HCT116 (cell line): ENCODE data around the gene PCSK6. TPM values are rescaled to one million over a fixed set of nuclear protein-coding genes. Genes with fewer than 3 reads are reported as not detected.

Experiments used
- ATAC-seq: fragments of 200-7000 bp; cut with Tn5 transposase; 2 replicates; pipeline ENCODE4 v1.9.1; 2020; ENCODE audit warnings: mild to moderate bottlenecking, moderate library complexity
- BruUV-seq: library from RNA; stranded (reverse); fragments of 400-500 nt; replicated peaks from 2 replicates; lab custom pipeline; 2021; lab: Mats Ljungman, UMichigan
- CTCF ChIA-PET: fragments of 300-600 bp; sonication (Branson Sonifier 250); formaldehyde crosslinking; loops from one replicate; lab custom pipeline; 2021; ENCODE audit warnings: antibody characterized with exemption; lab: Charles Lee
- POLR2A ChIA-PET: fragments of 300-600, 350-600 bp; sonication (Branson Sonifier 250); formaldehyde crosslinking; loops from one replicate; lab custom pipeline; 2021; ENCODE audit warnings: antibody characterized with exemption; lab: Charles Lee
- RAD21 ChIA-PET, 2 experiments: fragments of 300-600 bp; sonication (Branson Sonifier 250); formaldehyde crosslinking; loops; one replicate each; lab custom pipeline; 2023; ENCODE audit warnings: low total read pairs in 2 of 2; ENCODE audit not compliant: uncharacterized antibody in 2 of 2, unreplicated experiment in 2 of 2, low non-redundant PET in 1 of 2; lab: Charles Lee
- DNase-seq: peaks from one replicate; pipeline ENCODE4 v3.0.0-alpha.2; 2010; ENCODE audit warnings: low read depth, low spot score
- H2AFZ ChIP-seq: fragments of 200-600 bp; shearing (Covaris generic), sonication (generic); 2 replicates; pipeline ENCODE4 v1.6.1; 2017; ENCODE audit warnings: low read depth, mixed run types, mixed read lengths, antibody characterized with exemption, low read length; ENCODE audit not compliant: poor library complexity, severe bottlenecking
- H3K27ac ChIP-seq: 2 replicates; pipeline ENCODE4 v1.5.1; 2012; ENCODE audit warnings: low read depth, low read length
- H3K27me3 ChIP-seq: fragments of 200-600 bp; sonication (generic); 2 replicates; pipeline ENCODE4 v1.6.1; 2016; ENCODE audit warnings: mixed run types, low read length, mixed read lengths; ENCODE audit not compliant: insufficient read depth
- H3K36me3 ChIP-seq, 2 experiments: fragments of 200-500 bp in 1 of 2; fragments of 200-600 bp in 1 of 2; sonication (Bioruptor generic) in 1 of 2; sonication (generic) in 1 of 2; 2 replicates each; pipeline versions ENCODE4 v1.5.1 to v1.6.1; 2014 to 2016; ENCODE audit warnings: low read length in 2 of 2, inconsistent platforms in 1 of 2, mixed read lengths in 1 of 2, mixed run types in 1 of 2; ENCODE audit not compliant: insufficient read depth in 2 of 2, control insufficient read depth in 1 of 2
- H3K4me1 ChIP-seq, 2 experiments: fragments of 200-600 bp in 1 of 2; sonication (generic) in 1 of 2; 2 replicates each; pipeline versions ENCODE4 v1.5.1 to v1.6.1; 2012 to 2017; ENCODE audit warnings: low read length in 2 of 2, inconsistent platforms in 1 of 2, mild to moderate bottlenecking in 1 of 2, mixed read lengths in 1 of 2, mixed run types in 1 of 2, moderate library complexity in 1 of 2; ENCODE audit not compliant: insufficient read depth in 2 of 2, control insufficient read depth in 1 of 2
- H3K4me2 ChIP-seq: fragments of 200-600 bp; sonication (generic); 2 replicates; pipeline ENCODE4 v1.6.1; 2017; ENCODE audit warnings: mixed run types, low read length, mixed read lengths
- H3K4me3 ChIP-seq, 2 experiments: fragments of 200-600 bp in 1 of 2; sonication (generic) in 1 of 2; replicated peaks in 1 of 2; 2 replicates each; pipeline ENCODE4 v1.5.1; 2011 to 2016; ENCODE audit warnings: low read length in 2 of 2, control low read depth in 1 of 2, low read depth in 1 of 2, mild to moderate bottlenecking in 1 of 2, mixed read lengths in 1 of 2, mixed run types in 1 of 2
- H3K79me2 ChIP-seq: fragments of 200-600 bp; sonication (generic); 2 replicates; pipeline ENCODE4 v1.6.1; 2017; ENCODE audit warnings: mild to moderate bottlenecking, mixed run types, low read length, moderate library complexity, mixed read lengths; ENCODE audit not compliant: insufficient read depth
- H3K9ac ChIP-seq: fragments of 200-600 bp; sonication (generic); 2 replicates; pipeline ENCODE4 v1.6.1; 2016; ENCODE audit warnings: low read length, mixed read lengths
- H3K9me2 ChIP-seq: fragments of 200-600 bp; sonication (generic), shearing (Covaris generic); 2 replicates; pipeline ENCODE4 v1.6.1; 2017; ENCODE audit warnings: mixed run types, mild to moderate bottlenecking, moderate library complexity; ENCODE audit not compliant: insufficient read depth
- H3K9me3 ChIP-seq, 2 experiments: fragments of 200-500 bp in 1 of 2; fragments of 200-600 bp in 1 of 2; sonication (Bioruptor generic) in 1 of 2; sonication (generic) in 1 of 2; 2 replicates each; pipeline ENCODE4 v1.6.1; 2014 to 2017; ENCODE audit warnings: low read length in 2 of 2, mixed read lengths in 2 of 2, inconsistent platforms in 1 of 2, low read depth in 1 of 2, mild to moderate bottlenecking in 1 of 2, mixed run types in 1 of 2, moderate library complexity in 1 of 2; ENCODE audit not compliant: control insufficient read depth in 1 of 2, insufficient read depth in 1 of 2
- H4K20me1 ChIP-seq: fragments of 200-600 bp; sonication (generic), shearing (Covaris generic); 2 replicates; pipeline ENCODE4 v1.6.1; 2017; ENCODE audit warnings: mixed run types, mild to moderate bottlenecking, moderate library complexity; ENCODE audit not compliant: insufficient read depth
- CBX3 ChIP-seq: IDR thresholded peaks from 2 replicates; pipeline ENCODE4 v1.6.1; 2012; ENCODE audit warnings: low read depth
- CEBPB ChIP-seq: IDR thresholded peaks from 2 replicates; pipeline ENCODE4 v1.6.1; 2012; ENCODE audit warnings: low read depth
- EGR1 ChIP-seq: IDR thresholded peaks from 2 replicates; pipeline ENCODE4 v1.6.1; 2012; ENCODE audit warnings: low read depth
- ELF1 ChIP-seq: IDR thresholded peaks from 2 replicates; pipeline ENCODE4 v1.6.1; 2012; ENCODE audit warnings: low read depth, borderline replicate concordance
- EZH2 ChIP-seq: fragments of 200-600 bp; sonication (generic); IDR thresholded peaks from 2 replicates; pipeline ENCODE4 v1.6.1; 2017; ENCODE audit warnings: antibody characterized with exemption, mixed run types
- EZH2phosphoT487 ChIP-seq: fragments of 200-600 bp; IDR thresholded peaks from 2 replicates; pipeline ENCODE4 v1.6.1; 2018; ENCODE audit warnings: antibody characterized with exemption, borderline replicate concordance
- JUND ChIP-seq: IDR thresholded peaks from 2 replicates; pipeline ENCODE4 v1.6.1; 2012
- POLR2AphosphoS5 ChIP-seq: IDR thresholded peaks from 2 replicates; pipeline ENCODE4 v1.6.1; 2011; ENCODE audit warnings: mild to moderate bottlenecking, low read depth, low read length, moderate library complexity
- RAD21 ChIP-seq: IDR thresholded peaks from 2 replicates; pipeline ENCODE4 v1.6.1; 2012; ENCODE audit warnings: low read depth, mild to moderate bottlenecking
- SIN3A ChIP-seq: IDR thresholded peaks from 2 replicates; pipeline ENCODE4 v1.6.1; 2012; ENCODE audit warnings: low read depth
- SP1 ChIP-seq: IDR thresholded peaks from 2 replicates; pipeline ENCODE4 v1.6.1; 2012; ENCODE audit warnings: low read depth
- SRF ChIP-seq: IDR thresholded peaks from 2 replicates; pipeline ENCODE4 v1.6.1; 2012; ENCODE audit warnings: low read depth
- YY1 ChIP-seq: IDR thresholded peaks from 2 replicates; pipeline ENCODE4 v1.6.1; 2011; ENCODE audit warnings: low read length, low read depth, moderate library complexity, mild to moderate bottlenecking; ENCODE audit not compliant: insufficient replicate concordance; ENCODE audit errors: extremely low read depth
- ZFX ChIP-seq: fragments of 450-650 bp; IDR thresholded peaks from 2 replicates; pipeline ENCODE4 v1.6.1; 2017
- ZNF274 ChIP-seq: fragments of 200-500 bp; sonication (Bioruptor generic); IDR thresholded peaks from 2 replicates; pipeline ENCODE4 v1.6.1; 2014; ENCODE audit warnings: mild to moderate bottlenecking, low read depth, low read length, inconsistent platforms
- intact Hi-C: fragments of 100-400 bp; cut with micrococcal nuclease; formaldehyde crosslinking; loops from 2 replicates; pipeline ENCODE4 v1.10.0; 2022
- total RNA-seq: library from RNA; stranded (reverse); gene quantifications from one replicate; pipeline ENCODE4 v1.2.1, GENCODE V29; 2021; ENCODE audit not compliant: unreplicated experiment
- TF ChIP-seq, protein P1 (sequence below): IDR thresholded peaks from 2 replicates; pipeline ENCODE4 v1.6.1; 2012
- TF ChIP-seq, protein P2 (sequence below): IDR thresholded peaks from 2 replicates; pipeline ENCODE4 v1.6.1; 2012; ENCODE audit warnings: low read depth
- TF ChIP-seq, protein P3 (sequence below): IDR thresholded peaks from 2 replicates; pipeline ENCODE4 v1.6.1; 2012
- TF ChIP-seq, protein P4 (sequence below), 3 experiments: fragments of 200-600 bp in 1 of 3; sonication (generic) in 1 of 3; IDR thresholded peaks in 2 of 3; conservative IDR thresholded peaks in 1 of 3; 2 replicates each; pipeline ENCODE4 v1.5.1; 2012 to 2017; ENCODE audit warnings: low read depth in 2 of 3, low read length in 2 of 3, antibody characterized with exemption in 1 of 3, borderline replicate concordance in 1 of 3, control low read depth in 1 of 3, mild to moderate bottlenecking in 1 of 3, mixed read lengths in 1 of 3, mixed run types in 1 of 3, moderate library complexity in 1 of 3; ENCODE audit not compliant: insufficient read depth in 1 of 3

Gene PCSK6
- total RNA-seq, 1 experiment from 2014 or later = 13.5 TPM

DNA sequence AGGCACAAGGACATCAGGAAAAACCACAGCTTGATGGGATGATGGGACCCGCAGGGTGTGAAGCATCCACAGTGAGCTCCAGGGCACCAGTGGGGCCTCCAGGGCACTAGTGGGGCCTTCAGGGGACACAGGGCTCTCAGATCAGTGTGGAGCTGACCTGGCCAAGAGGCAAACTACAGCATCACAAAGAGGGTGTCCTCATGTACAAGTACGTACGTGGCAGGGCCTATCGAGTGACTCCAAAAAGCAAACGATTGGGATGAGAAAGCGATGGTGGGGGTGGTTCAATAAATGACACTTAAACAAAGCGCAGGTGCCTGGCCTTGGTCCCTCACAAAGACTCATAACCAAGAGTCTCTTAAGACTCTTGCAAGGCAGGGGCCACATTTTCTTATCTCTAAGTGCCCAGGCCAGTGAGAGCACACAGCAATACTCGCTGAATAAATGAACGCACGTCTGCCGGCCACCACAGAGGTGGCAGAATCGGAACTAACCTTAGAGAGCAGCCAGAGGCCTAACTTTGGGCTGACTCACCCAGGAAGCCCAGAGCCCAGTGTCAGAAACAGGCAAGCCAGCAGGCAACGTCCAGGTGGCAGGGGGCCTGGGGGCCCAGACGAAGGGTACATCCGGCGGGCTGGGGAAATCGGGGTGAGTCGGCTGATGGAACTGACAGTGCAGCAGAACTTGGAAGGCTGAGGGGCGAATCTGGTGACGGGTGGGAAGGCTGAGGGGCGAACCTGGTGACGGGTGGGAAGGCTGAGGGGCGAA is 8.7 kb downstream of the PCSK6 start:
- DNase-seq (no peak), ATAC-seq (no peak)
- TF ChIP-seq ZFX = no peak
- no peak for TF ChIP-seq CBX3
- TF ChIP-seq, protein P1, sequence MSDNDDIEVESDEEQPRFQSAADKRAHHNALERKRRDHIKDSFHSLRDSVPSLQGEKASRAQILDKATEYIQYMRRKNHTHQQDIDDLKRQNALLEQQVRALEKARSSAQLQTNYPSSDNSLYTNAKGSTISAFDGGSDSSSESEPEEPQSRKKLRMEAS = no peak
- TF ChIP-seq, protein P2, sequence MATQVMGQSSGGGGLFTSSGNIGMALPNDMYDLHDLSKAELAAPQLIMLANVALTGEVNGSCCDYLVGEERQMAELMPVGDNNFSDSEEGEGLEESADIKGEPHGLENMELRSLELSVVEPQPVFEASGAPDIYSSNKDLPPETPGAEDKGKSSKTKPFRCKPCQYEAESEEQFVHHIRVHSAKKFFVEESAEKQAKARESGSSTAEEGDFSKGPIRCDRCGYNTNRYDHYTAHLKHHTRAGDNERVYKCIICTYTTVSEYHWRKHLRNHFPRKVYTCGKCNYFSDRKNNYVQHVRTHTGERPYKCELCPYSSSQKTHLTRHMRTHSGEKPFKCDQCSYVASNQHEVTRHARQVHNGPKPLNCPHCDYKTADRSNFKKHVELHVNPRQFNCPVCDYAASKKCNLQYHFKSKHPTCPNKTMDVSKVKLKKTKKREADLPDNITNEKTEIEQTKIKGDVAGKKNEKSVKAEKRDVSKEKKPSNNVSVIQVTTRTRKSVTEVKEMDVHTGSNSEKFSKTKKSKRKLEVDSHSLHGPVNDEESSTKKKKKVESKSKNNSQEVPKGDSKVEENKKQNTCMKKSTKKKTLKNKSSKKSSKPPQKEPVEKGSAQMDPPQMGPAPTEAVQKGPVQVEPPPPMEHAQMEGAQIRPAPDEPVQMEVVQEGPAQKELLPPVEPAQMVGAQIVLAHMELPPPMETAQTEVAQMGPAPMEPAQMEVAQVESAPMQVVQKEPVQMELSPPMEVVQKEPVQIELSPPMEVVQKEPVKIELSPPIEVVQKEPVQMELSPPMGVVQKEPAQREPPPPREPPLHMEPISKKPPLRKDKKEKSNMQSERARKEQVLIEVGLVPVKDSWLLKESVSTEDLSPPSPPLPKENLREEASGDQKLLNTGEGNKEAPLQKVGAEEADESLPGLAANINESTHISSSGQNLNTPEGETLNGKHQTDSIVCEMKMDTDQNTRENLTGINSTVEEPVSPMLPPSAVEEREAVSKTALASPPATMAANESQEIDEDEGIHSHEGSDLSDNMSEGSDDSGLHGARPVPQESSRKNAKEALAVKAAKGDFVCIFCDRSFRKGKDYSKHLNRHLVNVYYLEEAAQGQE = no peak
- TF ChIP-seq, protein P3, sequence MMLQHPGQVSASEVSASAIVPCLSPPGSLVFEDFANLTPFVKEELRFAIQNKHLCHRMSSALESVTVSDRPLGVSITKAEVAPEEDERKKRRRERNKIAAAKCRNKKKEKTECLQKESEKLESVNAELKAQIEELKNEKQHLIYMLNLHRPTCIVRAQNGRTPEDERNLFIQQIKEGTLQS = no peak
- TF ChIP-seq ELF1 = no peak
- no peak for TF ChIP-seq SP1
- no peak for TF ChIP-seq SRF
- TF ChIP-seq EGR1 = no peak
- no peak for TF ChIP-seq EZH2phosphoT487
- TF ChIP-seq, protein P4, sequence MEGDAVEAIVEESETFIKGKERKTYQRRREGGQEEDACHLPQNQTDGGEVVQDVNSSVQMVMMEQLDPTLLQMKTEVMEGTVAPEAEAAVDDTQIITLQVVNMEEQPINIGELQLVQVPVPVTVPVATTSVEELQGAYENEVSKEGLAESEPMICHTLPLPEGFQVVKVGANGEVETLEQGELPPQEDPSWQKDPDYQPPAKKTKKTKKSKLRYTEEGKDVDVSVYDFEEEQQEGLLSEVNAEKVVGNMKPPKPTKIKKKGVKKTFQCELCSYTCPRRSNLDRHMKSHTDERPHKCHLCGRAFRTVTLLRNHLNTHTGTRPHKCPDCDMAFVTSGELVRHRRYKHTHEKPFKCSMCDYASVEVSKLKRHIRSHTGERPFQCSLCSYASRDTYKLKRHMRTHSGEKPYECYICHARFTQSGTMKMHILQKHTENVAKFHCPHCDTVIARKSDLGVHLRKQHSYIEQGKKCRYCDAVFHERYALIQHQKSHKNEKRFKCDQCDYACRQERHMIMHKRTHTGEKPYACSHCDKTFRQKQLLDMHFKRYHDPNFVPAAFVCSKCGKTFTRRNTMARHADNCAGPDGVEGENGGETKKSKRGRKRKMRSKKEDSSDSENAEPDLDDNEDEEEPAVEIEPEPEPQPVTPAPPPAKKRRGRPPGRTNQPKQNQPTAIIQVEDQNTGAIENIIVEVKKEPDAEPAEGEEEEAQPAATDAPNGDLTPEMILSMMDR (IDR thresholded peaks at IDR 0.05 in 2 of 3, conservative IDR thresholded peaks at IDR 0.05 in 1 of 3; ENCODE audit: borderline replicate concordance in 1 of 3, insufficient read depth in 1 of 3, low read depth in 2 of 3, low read length in 2 of 3) = no peak
- no peak for TF ChIP-seq EZH2
- TF ChIP-seq JUND = no peak
- no peak for TF ChIP-seq RAD21
- TF ChIP-seq SIN3A = no peak
- no peak for TF ChIP-seq POLR2AphosphoS5
- no peak for TF ChIP-seq CEBPB
- TF ChIP-seq ZNF274 = no peak
- no peak for TF ChIP-seq YY1
- Histone ChIP-seq H3K36me3 (no peaks in the 10 kb centered on the region), H3K27ac (no peak overlapping the region), H3K4me3 (no peak overlapping the region), H2AFZ (no peak overlapping the region), H3K9ac (no peak overlapping the region), H3K27me3 (no peaks in the 10 kb centered on the region), H3K4me1 (peaks cover 6 to 13% of the 10 kb centered on the region in 2 experiments; a peak in 3 of 4 replicates), H3K4me2 (no peak overlapping the region), H3K9me3 (no peaks in the 10 kb centered on the region), H3K79me2 (peaks cover 6% of the 10 kb centered on the region; the same call in 1 of the 2 replicates), H3K9me2 (no peaks in the 10 kb centered on the region), H4K20me1 (no peaks in the 10 kb centered on the region)
- RAD21 ChIA-PET = no interaction called here
- CTCF ChIA-PET = no interaction called here
- intact Hi-C loops = no loop called here
- POLR2A ChIA-PET = no interaction called here
- BruUV-seq = no TSS peak
